K562 (cell line): ENCODE results near the gene C1orf116. TPM values are rescaled to one million over a fixed set of nuclear protein-coding genes. Genes with fewer than 3 reads are reported as not detected.

Experiments
- CBFA2T3 ChIP-seq: fragments of 450-650 bp; IDR thresholded peaks from 2 replicates; pipeline ENCODE4 v1.6.1; 2017
- CC2D1A ChIP-seq: fragments of 450-650 bp; IDR thresholded peaks from 2 replicates; pipeline ENCODE4 v1.6.1; 2017; ENCODE audit warnings: mild to moderate bottlenecking
- GATA2 ChIP-seq: sonication (generic); formaldehyde crosslinking; IDR thresholded peaks from 2 replicates; pipeline ENCODE4 v1.4.0; 2020; ENCODE audit warnings: mild to moderate bottlenecking, missing genetic modification reagents
- MEF2A ChIP-seq: IDR thresholded peaks from 2 replicates; pipeline ENCODE4 v1.6.1; 2011; ENCODE audit warnings: low read depth, mild to moderate bottlenecking, low read length, moderate library complexity; ENCODE audit not compliant: control insufficient read depth
- PML ChIP-seq: IDR thresholded peaks from 2 replicates; pipeline ENCODE4 v1.6.1; 2012; ENCODE audit warnings: low read length, inconsistent platforms
- SAFB ChIP-seq: fragments of 200-400 bp; formaldehyde crosslinking; IDR thresholded peaks from 2 replicates; pipeline ENCODE4 v1.6.1; 2017; ENCODE audit warnings: low read depth, low read length, borderline replicate concordance
- SOX6 ChIP-seq: fragments of 450-650 bp; IDR thresholded peaks from 2 replicates; pipeline ENCODE4 v1.6.1; 2014; ENCODE audit warnings: mild to moderate bottlenecking
- SREBF2 ChIP-seq: sonication (generic); formaldehyde crosslinking; IDR thresholded peaks from 2 replicates; pipeline ENCODE4 v1.4.0; 2020; ENCODE audit warnings: mild to moderate bottlenecking, missing genetic modification reagents
- TEAD4 ChIP-seq, 2 experiments: sonication (generic) in 1 of 2; formaldehyde crosslinking in 1 of 2; IDR thresholded peaks; 2 replicates each; pipeline versions ENCODE4 v1.6.1 to v1.8.0; 2012 to 2022; ENCODE audit warnings: borderline replicate concordance in 1 of 2, inconsistent platforms in 1 of 2, low read length in 1 of 2, mild to moderate bottlenecking in 1 of 2, missing genetic modification reagents in 1 of 2
- polyA plus RNA-seq, 8 experiments: library from polyadenylated mRNA; depleted of rRNA in 4 of 8; stranded (reverse) in 5 of 8; unstranded in 3 of 8; fragments of >200 nt; fragmentation: Nextera tagmentation in 2 of 8; fragmentation: Illumina TruSeq in 1 of 8; extraction: Ambion mirVana in 2 of 8; extraction: Trizol in 1 of 8; gene quantifications; 2 replicates each; pipeline versions ENCODE4 v1.2.1 to v1.2.3, GENCODE V29; 2011 to 2014; ENCODE audit warnings: inconsistent platforms in 1 of 8, missing spikeins in 1 of 8
- total RNA-seq, 7 experiments: library from RNA; depleted of rRNA in 6 of 7; stranded (reverse); fragments of >200 nt in 6 of 7; fragmentation: Illumina TruSeq in 2 of 7; extraction: Trizol in 2 of 7; gene quantifications; 2 replicates each; pipeline versions ENCODE4 v1.2.1 to v1.2.3, GENCODE V29; 2011 to 2021; ENCODE audit warnings: low replicate concordance in 1 of 7
- TF ChIP-seq, protein P1 (sequence below): fragments of 450-650 bp; IDR thresholded peaks from 2 replicates; pipeline ENCODE4 v1.6.1; 2016; ENCODE audit warnings: mild to moderate bottlenecking, moderate library complexity
- TF ChIP-seq, protein P2 (sequence below): fragments of 450-650 bp; IDR thresholded peaks from 2 replicates; pipeline ENCODE4 v1.6.1; 2016
- TF ChIP-seq, protein P3 (sequence below): fragments of 250-450 bp; sonication (Bioruptor Pico); IDR thresholded peaks from 2 replicates; pipeline ENCODE4 v1.4.0; 2020; ENCODE audit warnings: borderline replicate concordance

The C1orf116 gene
- total and polyA plus RNA-seq, 9 of the 15 experiments (the other 6 are each of a cell fraction or from before 2014, with no cell fraction given) = 0.62 to 3.0 (median 0.95) TPM

DNA sequence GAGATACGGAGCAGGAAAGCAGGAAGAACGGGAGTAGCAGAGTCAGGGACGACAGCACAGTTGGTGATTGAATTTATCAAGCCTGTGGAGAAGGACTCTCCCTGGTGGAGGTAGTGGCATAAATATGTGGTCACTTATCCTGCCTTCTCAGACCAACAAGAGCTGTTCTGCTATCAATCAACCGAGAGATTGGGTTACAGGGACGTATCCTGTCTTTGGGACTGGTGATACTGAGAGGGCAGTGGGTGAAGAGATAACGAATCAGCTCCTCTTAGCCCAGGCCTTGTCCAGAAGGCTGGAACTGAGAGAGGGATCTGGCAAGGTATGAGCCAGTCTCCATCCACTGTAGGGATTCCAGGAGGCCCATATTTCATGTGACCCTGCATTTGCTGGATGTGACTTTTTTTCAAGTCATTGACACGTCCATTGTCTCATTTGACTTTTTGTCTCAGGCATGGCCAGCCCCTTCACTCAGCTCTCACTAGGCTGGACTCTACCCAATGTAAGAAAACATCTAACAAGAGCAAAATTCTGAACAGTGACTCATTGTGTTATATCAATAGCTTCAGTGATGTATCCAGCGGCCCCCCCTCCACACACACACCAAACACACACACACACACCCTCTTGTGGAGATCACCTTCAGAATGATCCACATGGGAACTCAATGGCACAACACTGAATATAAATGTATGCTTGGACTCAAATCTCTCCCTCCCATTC, 11.3 kb downstream of the C1orf116 start (continued):
- TF ChIP-seq, protein P1, sequence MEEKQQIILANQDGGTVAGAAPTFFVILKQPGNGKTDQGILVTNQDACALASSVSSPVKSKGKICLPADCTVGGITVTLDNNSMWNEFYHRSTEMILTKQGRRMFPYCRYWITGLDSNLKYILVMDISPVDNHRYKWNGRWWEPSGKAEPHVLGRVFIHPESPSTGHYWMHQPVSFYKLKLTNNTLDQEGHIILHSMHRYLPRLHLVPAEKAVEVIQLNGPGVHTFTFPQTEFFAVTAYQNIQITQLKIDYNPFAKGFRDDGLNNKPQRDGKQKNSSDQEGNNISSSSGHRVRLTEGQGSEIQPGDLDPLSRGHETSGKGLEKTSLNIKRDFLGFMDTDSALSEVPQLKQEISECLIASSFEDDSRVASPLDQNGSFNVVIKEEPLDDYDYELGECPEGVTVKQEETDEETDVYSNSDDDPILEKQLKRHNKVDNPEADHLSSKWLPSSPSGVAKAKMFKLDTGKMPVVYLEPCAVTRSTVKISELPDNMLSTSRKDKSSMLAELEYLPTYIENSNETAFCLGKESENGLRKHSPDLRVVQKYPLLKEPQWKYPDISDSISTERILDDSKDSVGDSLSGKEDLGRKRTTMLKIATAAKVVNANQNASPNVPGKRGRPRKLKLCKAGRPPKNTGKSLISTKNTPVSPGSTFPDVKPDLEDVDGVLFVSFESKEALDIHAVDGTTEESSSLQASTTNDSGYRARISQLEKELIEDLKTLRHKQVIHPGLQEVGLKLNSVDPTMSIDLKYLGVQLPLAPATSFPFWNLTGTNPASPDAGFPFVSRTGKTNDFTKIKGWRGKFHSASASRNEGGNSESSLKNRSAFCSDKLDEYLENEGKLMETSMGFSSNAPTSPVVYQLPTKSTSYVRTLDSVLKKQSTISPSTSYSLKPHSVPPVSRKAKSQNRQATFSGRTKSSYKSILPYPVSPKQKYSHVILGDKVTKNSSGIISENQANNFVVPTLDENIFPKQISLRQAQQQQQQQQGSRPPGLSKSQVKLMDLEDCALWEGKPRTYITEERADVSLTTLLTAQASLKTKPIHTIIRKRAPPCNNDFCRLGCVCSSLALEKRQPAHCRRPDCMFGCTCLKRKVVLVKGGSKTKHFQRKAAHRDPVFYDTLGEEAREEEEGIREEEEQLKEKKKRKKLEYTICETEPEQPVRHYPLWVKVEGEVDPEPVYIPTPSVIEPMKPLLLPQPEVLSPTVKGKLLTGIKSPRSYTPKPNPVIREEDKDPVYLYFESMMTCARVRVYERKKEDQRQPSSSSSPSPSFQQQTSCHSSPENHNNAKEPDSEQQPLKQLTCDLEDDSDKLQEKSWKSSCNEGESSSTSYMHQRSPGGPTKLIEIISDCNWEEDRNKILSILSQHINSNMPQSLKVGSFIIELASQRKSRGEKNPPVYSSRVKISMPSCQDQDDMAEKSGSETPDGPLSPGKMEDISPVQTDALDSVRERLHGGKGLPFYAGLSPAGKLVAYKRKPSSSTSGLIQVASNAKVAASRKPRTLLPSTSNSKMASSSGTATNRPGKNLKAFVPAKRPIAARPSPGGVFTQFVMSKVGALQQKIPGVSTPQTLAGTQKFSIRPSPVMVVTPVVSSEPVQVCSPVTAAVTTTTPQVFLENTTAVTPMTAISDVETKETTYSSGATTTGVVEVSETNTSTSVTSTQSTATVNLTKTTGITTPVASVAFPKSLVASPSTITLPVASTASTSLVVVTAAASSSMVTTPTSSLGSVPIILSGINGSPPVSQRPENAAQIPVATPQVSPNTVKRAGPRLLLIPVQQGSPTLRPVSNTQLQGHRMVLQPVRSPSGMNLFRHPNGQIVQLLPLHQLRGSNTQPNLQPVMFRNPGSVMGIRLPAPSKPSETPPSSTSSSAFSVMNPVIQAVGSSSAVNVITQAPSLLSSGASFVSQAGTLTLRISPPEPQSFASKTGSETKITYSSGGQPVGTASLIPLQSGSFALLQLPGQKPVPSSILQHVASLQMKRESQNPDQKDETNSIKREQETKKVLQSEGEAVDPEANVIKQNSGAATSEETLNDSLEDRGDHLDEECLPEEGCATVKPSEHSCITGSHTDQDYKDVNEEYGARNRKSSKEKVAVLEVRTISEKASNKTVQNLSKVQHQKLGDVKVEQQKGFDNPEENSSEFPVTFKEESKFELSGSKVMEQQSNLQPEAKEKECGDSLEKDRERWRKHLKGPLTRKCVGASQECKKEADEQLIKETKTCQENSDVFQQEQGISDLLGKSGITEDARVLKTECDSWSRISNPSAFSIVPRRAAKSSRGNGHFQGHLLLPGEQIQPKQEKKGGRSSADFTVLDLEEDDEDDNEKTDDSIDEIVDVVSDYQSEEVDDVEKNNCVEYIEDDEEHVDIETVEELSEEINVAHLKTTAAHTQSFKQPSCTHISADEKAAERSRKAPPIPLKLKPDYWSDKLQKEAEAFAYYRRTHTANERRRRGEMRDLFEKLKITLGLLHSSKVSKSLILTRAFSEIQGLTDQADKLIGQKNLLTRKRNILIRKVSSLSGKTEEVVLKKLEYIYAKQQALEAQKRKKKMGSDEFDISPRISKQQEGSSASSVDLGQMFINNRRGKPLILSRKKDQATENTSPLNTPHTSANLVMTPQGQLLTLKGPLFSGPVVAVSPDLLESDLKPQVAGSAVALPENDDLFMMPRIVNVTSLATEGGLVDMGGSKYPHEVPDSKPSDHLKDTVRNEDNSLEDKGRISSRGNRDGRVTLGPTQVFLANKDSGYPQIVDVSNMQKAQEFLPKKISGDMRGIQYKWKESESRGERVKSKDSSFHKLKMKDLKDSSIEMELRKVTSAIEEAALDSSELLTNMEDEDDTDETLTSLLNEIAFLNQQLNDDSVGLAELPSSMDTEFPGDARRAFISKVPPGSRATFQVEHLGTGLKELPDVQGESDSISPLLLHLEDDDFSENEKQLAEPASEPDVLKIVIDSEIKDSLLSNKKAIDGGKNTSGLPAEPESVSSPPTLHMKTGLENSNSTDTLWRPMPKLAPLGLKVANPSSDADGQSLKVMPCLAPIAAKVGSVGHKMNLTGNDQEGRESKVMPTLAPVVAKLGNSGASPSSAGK = no peak; the same call in 1 of the 2 replicates
- TF ChIP-seq CBFA2T3 (peak; percentile 99), CC2D1A (peak; percentile 92; the same call in 1 of the 2 replicates), PML (peak; percentile 94), MEF2A (no peak), SAFB (no peak), GATA2 (CRISPR knock-in tag) (peak; percentile 78), TEAD4 (IDR thresholded peaks at IDR 0.05; ENCODE audit: low read length) (peak; percentile 98), TEAD4 (CRISPR knock-in tag; IDR thresholded peaks at IDR 0.05; ENCODE audit: borderline replicate concordance) (no peak), SOX6 (peak; percentile 88), SREBF2 (no peak)
- TF ChIP-seq, protein P2, sequence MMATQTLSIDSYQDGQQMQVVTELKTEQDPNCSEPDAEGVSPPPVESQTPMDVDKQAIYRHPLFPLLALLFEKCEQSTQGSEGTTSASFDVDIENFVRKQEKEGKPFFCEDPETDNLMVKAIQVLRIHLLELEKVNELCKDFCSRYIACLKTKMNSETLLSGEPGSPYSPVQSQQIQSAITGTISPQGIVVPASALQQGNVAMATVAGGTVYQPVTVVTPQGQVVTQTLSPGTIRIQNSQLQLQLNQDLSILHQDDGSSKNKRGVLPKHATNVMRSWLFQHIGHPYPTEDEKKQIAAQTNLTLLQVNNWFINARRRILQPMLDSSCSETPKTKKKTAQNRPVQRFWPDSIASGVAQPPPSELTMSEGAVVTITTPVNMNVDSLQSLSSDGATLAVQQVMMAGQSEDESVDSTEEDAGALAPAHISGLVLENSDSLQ = peak; percentile 96
- TF ChIP-seq, protein P3, sequence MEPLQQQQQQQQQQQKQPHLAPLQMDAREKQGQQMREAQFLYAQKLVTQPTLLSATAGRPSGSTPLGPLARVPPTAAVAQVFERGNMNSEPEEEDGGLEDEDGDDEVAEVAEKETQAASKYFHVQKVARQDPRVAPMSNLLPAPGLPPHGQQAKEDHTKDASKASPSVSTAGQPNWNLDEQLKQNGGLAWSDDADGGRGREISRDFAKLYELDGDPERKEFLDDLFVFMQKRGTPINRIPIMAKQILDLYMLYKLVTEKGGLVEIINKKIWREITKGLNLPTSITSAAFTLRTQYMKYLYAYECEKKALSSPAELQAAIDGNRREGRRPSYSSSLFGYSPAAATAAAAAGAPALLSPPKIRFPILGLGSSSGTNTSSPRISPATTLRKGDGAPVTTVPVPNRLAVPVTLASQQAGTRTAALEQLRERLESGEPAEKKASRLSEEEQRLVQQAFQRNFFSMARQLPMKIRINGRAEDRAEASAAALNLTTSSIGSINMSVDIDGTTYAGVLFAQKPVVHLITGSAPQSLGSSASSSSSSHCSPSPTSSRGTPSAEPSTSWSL (CRISPR knock-in tag) = no peak
